C4-2B (cell line): ENCODE measurements around the gene OGG1.

Experiments
- H3K27ac ChIP-seq: fragments of 450-650 bp; 2 replicates; pipeline ENCODE4 v1.5.1; 2017
- ZFX ChIP-seq: fragments of 450-650 bp; IDR thresholded peaks from 2 replicates; pipeline ENCODE4 v1.6.1; 2017
- TF ChIP-seq, protein P1 (sequence below): fragments of 450-650 bp; conservative IDR thresholded peaks from 2 replicates; pipeline ENCODE4 v1.5.1; 2017; ENCODE audit warnings: mild to moderate bottlenecking

The OGG1 gene

DNA sequence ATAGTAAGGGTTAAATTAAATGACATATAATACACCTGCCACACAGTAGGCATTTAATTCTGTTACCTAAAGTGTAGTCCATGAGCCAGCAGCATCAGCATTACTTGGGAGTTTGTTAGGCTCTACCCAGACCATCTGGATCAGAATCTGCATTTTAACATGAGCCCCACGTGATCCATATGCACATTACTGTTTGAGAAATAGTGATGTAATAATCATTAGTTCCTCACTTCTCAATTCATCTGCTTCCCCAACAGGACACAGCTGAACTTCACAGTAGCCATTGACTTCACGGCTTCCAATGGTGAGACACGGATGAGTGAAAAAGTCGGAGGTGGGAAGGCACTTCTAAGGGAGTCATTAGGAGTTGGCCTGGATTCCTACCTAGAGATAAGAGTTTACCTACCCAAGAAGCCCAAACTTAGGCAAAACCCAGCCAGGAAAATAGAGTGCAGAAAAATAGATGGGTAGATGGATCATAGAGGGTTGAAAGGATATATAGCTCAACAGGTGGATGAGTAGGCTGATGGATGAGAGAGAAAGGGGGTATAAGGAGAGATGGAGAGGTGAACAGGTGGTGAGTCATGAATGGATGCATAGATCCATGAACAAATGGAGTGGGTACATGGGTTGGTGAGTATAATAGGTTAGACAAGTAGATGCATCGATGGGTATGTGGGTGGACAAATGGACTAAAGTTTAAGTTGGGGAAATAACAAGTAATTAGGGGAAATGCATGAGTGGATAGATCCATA lies 32.8 kb upstream of the OGG1 start:
- no peak overlapping the region for H3K27ac ChIP-seq
- TF ChIP-seq ZFX, result no peak
- TF ChIP-seq, protein P1, sequence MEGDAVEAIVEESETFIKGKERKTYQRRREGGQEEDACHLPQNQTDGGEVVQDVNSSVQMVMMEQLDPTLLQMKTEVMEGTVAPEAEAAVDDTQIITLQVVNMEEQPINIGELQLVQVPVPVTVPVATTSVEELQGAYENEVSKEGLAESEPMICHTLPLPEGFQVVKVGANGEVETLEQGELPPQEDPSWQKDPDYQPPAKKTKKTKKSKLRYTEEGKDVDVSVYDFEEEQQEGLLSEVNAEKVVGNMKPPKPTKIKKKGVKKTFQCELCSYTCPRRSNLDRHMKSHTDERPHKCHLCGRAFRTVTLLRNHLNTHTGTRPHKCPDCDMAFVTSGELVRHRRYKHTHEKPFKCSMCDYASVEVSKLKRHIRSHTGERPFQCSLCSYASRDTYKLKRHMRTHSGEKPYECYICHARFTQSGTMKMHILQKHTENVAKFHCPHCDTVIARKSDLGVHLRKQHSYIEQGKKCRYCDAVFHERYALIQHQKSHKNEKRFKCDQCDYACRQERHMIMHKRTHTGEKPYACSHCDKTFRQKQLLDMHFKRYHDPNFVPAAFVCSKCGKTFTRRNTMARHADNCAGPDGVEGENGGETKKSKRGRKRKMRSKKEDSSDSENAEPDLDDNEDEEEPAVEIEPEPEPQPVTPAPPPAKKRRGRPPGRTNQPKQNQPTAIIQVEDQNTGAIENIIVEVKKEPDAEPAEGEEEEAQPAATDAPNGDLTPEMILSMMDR, result no peak

DNA sequence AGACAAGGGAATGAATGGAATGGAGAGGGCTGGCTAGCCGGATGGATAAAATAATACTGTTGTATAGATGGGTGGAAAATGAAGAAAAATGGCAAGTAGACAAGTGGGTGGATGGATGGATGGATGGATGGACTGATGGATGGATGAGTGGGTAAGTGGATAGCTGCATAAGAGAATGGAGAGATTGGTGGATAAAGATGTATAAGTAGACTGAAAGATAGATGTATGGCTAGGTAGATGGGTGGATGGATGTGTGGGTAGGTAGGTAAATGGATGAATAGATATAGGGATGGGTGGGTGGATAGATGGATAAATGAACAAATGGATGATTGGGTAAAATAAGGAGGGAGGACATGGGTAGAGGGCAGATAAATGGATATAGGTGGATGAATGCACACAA lies 32.2 kb upstream of the OGG1 start:
- no peak overlapping the region for H3K27ac ChIP-seq
- TF ChIP-seq, protein P1, result no peak
- TF ChIP-seq ZFX, result no peak

DNA sequence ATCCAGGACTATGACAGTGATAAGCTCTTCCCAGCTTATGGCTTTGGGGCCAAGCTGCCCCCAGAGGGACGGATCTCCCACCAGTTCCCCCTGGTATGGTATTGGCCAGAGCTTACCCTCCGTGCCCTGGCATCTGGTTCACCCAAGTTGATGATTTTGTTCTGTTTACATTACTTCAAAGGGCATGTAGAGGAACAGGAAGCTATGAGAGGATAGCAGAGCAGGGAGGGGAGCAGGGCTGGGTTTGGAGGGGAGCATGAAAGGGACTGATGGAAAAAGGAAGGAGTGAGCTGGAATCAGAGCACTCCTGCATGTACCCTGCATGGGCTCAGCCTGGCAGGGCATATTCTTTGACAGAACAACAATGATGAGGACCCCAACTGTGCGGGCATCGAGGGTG lies 31.6 kb upstream of the OGG1 start:
- H3K27ac ChIP-seq, result no peak overlapping the region
- TF ChIP-seq ZFX, result no peak
- TF ChIP-seq, protein P1, result no peak

DNA sequence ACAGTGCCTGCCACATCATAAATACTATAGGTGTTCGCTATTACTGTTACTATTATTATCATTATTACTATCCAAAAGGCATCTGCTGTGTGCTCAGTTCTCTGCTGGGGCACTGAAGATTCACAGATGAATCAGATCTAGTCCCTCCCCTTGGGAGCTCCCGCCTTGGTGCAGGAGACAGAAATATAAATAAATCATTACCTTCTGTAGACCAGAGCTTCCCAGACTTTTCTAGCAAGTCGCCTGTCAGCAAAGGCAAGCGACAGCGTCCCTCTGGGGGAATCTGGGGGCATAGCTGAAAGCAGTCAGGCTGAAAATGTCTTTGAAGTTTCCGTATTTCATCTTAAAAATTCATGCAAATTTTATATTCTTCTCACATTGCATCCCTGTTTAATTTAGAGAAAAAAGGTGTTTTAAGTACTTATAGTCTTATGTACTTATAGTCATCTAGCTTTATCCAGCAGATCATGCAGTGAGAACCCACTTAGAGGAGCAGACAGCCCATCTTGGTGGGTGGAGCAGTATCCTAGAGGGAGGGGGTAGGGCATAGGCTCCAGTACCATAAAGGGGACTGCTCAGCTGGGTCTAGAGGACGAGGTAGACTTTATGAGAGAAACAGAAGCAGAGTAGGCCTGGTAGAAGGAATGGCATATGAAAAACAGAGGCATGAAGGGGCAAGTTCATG lies 28.6 kb upstream of the OGG1 start:
- no peak overlapping the region for H3K27ac ChIP-seq
- TF ChIP-seq ZFX, result no peak
- TF ChIP-seq, protein P1, result no peak

DNA sequence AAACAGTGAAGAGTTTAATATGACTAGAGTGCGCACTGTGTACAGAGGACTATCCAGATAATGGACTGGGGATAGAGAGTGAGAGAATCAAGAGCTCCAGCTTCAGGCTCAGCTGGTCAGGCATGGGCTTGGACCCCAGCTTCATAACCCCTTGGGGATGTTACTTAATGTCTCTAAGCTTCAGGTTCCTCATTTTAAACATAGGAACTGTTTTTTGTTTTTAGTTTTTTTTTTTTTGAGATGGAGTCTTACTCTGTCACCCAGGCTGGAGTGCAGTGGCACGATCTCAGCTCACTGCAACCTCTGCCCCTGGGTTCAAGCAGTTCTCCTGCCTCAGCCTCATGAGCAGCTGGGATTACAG lies 28.1 kb upstream of the OGG1 start:
- TF ChIP-seq ZFX, result no peak
- TF ChIP-seq, protein P1, result no peak
- no peak overlapping the region for H3K27ac ChIP-seq

DNA sequence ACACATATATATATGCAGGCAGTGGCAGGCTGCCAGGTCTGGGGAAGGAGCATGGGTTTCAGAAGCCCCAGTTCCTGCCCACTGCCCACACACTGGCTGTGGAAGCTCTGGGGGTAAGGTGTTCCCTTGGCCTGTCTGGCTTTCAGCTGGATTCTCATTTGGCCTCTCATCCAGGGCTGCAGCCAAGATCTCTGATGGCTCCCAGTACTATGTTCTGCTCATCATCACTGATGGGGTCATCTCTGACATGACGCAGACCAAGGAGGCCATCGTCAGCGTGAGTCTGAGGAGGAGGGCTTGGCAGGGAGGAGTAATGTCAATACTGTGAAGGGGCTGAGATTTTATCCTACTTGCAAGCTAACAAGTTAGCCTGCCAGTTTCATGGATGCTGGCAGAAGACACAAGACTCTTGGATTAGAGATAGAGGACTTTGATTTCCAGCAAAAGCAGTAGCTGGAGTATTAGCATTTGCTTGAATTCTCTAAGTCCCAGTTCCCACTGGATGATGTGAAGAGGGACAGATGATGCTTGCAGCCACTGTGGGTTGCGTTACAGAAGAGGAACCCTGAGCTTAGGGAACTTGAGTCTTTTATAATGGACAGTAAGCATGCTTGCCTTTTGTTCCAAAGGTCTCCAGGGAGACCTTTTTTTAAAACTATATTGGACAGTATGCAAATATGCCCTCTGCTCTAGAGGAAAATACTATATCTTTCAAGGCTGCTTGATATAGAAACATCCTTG lies 23.8 kb upstream of the OGG1 start:
- no peak overlapping the region for H3K27ac ChIP-seq

More for the DNA sequence above, 23.8 kb upstream of the OGG1 start:
- TF ChIP-seq ZFX, result no peak
- TF ChIP-seq, protein P1, result no peak
